MCF 10A (cell line): ENCODE data around the gene CDHR3. TPM values are rescaled to one million over a fixed set of nuclear protein-coding genes. Genes with fewer than 3 reads are reported as not detected.

ENCODE experiments used
- BruUV-seq: library from RNA; stranded (reverse); fragments of 400-500 nt; replicated peaks from 2 replicates; lab custom pipeline; 2021; lab: Mats Ljungman, UMichigan
- CTCF ChIA-PET: fragments of 300-600 bp; sonication (Branson Sonifier 250); formaldehyde crosslinking; extraction: SDS; loops from one replicate; lab custom pipeline; 2021; ENCODE audit warnings: antibody characterized with exemption, inconsistent platforms; lab: Yijun Ruan, JAX
- POLR2A ChIA-PET: fragments of 300-600, 350-650 bp; sonication (Branson Sonifier 250); formaldehyde crosslinking; extraction: SDS; loops from one replicate; lab custom pipeline; 2020; ENCODE audit warnings: antibody characterized with exemption, inconsistent platforms; lab: Yijun Ruan, JAX
- DNase-seq: peaks from one replicate; pipeline ENCODE4 v3.0.0-alpha.2; 2018; ENCODE audit not compliant: unreplicated experiment
- H3K27ac Mint-ChIP-seq: one replicate; pipeline ENCODE4 v1.8.0; 2022; ENCODE audit warnings: mild to moderate bottlenecking, low read depth, mixed read lengths; ENCODE audit not compliant: unreplicated experiment
- H3K27me3 Mint-ChIP-seq: one replicate; pipeline ENCODE4 v1.8.0; 2022; ENCODE audit warnings: mixed read lengths; ENCODE audit not compliant: insufficient read depth, unreplicated experiment
- H3K36me3 Mint-ChIP-seq: one replicate; pipeline ENCODE4 v1.8.0; 2022; ENCODE audit warnings: mild to moderate bottlenecking, moderate library complexity, mixed read lengths; ENCODE audit not compliant: insufficient read depth, unreplicated experiment
- H3K4me1 Mint-ChIP-seq: one replicate; pipeline ENCODE4 v1.8.0; 2022; ENCODE audit warnings: mixed read lengths; ENCODE audit not compliant: insufficient read depth, unreplicated experiment
- H3K4me3 Mint-ChIP-seq: one replicate; pipeline ENCODE4 v1.8.0; 2022; ENCODE audit warnings: mild to moderate bottlenecking, moderate library complexity, mixed read lengths; ENCODE audit not compliant: unreplicated experiment
- H3K9me3 Mint-ChIP-seq: one replicate; pipeline ENCODE4 v1.8.0; 2022; ENCODE audit warnings: mixed read lengths; ENCODE audit not compliant: unreplicated experiment
- intact Hi-C: fragments of 100-400 bp; cut with micrococcal nuclease; formaldehyde crosslinking; loops from 2 replicates; pipeline ENCODE4 v1.14.1; 2022
- total RNA-seq: library from RNA; stranded (reverse); gene quantifications from 2 replicates; pipeline ENCODE4 v1.2.3, GENCODE V29; 2022
- TF ChIP-seq, protein P1 (sequence below): fragments of 200-600 bp; IDR thresholded peaks from one replicate; pipeline ENCODE4 v1.8.0; 2022; ENCODE audit warnings: antibody characterized with exemption, mild to moderate bottlenecking; ENCODE audit not compliant: unreplicated experiment

Gene CDHR3
- total RNA-seq, 1 experiment from 2014 or later, result 0.19 TPM

DNA sequence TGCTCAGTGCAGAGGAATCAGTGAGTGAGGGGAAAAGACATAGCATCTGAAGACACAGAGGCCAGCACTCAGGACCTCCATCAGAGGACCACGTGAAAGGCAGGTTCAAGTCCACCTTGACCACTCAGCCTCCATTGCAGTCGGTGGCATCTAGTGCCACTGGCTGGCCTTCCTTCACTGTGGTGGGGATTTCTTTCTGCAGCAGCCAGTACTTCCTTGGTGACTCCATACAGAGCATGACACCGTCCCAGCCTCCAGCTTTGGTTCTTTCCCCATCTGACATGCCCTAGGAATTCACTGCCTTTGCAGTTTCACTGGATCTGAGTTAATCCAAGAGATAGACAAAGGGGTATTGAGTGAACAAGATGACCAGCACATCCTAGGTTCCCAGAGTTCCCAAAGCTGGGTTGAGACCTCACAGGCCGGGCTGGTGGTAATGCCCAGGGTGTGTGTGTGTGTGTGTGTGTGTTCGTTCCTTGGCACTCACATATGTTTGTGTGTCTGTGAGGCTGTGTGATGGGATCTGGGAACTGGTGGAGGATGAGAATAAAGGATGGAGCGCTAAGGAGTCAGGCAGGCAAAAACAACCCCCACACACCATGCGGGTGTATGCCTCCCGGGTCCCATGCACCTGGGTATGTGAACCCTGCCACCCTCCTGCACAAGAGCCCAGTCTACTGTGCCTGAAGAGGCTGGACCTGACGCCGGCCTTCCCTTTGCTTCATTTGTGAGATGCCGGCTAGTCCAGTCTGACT is 91.3 kb downstream of the CDHR3 start:
- DNase-seq, result no peak
- Mint-ChIP-seq H3K9me3 (no peaks in the 10 kb centered on the region), H3K4me3 (no peak overlapping the region), H3K36me3 (no peaks in the 10 kb centered on the region), H3K27ac (no peak overlapping the region), H3K4me1 (peaks cover 31% of the 10 kb centered on the region), H3K27me3 (no peaks in the 10 kb centered on the region)
- intact Hi-C loops, result no loop called here
- TF ChIP-seq, protein P1, sequence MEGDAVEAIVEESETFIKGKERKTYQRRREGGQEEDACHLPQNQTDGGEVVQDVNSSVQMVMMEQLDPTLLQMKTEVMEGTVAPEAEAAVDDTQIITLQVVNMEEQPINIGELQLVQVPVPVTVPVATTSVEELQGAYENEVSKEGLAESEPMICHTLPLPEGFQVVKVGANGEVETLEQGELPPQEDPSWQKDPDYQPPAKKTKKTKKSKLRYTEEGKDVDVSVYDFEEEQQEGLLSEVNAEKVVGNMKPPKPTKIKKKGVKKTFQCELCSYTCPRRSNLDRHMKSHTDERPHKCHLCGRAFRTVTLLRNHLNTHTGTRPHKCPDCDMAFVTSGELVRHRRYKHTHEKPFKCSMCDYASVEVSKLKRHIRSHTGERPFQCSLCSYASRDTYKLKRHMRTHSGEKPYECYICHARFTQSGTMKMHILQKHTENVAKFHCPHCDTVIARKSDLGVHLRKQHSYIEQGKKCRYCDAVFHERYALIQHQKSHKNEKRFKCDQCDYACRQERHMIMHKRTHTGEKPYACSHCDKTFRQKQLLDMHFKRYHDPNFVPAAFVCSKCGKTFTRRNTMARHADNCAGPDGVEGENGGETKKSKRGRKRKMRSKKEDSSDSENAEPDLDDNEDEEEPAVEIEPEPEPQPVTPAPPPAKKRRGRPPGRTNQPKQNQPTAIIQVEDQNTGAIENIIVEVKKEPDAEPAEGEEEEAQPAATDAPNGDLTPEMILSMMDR, result no peak
- no TSS peak for BruUV-seq
- CTCF ChIA-PET, result interaction anchor here (5.3 kb wide), 1 partner anchor 100 kb away, joined by 187 read pairs; no protein-coding TSS in a partner anchor
- POLR2A ChIA-PET, result interaction anchor here (0.7 to 5.9 kb wide), 2 partner anchors 88 to 100 kb away, joined by 4 to 45 read pairs; no protein-coding TSS in a partner anchor

DNA sequence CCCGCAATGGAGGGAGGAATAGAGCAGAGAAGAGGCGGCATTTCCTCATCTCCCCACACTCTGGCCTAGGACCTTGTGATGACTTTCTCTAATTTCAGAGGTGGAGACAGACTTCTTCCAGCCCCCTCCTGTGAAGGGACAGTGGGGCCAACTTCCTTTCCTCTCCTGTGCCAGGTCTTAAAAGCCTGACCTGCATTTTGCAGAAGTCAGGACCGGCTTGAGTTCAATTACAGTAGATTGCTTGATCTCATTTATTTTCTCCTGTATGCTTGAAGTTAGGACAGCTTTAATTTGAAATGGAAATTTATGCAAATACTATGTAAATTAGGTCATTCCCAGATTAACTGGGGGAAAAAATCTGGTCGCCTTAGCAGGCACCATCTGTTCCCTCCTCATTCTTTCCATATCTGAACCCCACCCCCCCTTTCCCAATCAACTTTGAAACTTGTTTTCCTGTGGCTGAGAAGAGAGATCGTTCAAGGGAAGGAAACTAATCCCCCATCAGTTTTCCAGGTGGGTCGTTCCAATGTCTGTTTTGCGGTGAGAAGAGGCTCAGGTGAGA is 92.0 kb downstream of the CDHR3 start:
- intact Hi-C loops, result loop anchor here (5.0 kb wide), 1 partner anchor 227 kb away; the partner anchor contains the start of gene NAMPT
- H3K9me3 Mint-ChIP-seq, result no peaks in the 10 kb centered on the region
- peaks cover 34% of the 10 kb centered on the region for H3K4me1 Mint-ChIP-seq
- no peak overlapping the region for H3K27ac Mint-ChIP-seq
- H3K4me3 Mint-ChIP-seq, result no peak overlapping the region
- CTCF ChIA-PET, result interaction anchor here (1.3 to 5.3 kb wide), 4 partner anchors 10 to 110 kb away, joined by 3 to 187 read pairs (median 4); no protein-coding TSS in a partner anchor
- no peak for DNase-seq
- no TSS peak for BruUV-seq
- H3K36me3 Mint-ChIP-seq, result no peaks in the 10 kb centered on the region
- POLR2A ChIA-PET, result interaction anchor here (5.9 kb wide), 1 partner anchor 99 kb away, joined by 45 read pairs; no protein-coding TSS in a partner anchor
- TF ChIP-seq, protein P1, result no peak
- no peaks in the 10 kb centered on the region for H3K27me3 Mint-ChIP-seq

DNA sequence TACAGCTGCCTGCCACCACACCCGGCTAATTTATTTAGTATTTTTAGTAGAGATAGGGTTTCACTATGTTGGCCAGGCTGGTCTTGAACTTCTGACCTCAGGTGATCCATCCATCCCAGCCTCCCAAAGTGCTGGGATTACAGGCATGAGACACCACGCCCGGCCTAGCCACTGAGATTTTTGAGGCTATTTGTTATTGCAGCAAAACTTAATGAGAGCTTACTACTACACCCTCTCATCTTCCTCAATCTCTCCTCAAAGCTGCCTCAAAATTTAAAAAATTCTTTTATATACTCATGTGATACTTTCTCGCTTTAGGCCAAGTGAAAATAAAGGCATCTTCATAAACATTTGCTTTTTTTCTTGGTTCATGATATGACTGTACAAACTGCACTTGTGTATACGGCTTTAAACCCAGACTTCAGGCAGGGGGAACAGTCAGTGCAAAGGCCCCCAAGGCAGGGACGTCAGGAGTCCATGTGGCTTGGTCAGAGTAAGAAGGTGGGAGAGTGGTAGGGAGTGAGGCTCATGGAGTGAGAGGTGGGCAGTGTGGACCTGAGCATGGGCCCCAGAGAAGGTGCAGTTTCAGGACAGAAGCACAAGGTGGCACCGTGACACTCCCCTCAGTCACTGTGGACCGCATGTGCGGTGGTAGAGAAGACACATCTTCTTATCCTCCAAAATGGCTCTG is 93.6 kb downstream of the CDHR3 start:
- peak; percentile 85 for DNase-seq
- H3K36me3 Mint-ChIP-seq, result no peaks in the 10 kb centered on the region
- H3K4me1 Mint-ChIP-seq, result peaks cover 21% of the 10 kb centered on the region
- H3K9me3 Mint-ChIP-seq, result no peaks in the 10 kb centered on the region
- H3K27me3 Mint-ChIP-seq, result no peaks in the 10 kb centered on the region
- intact Hi-C loops, result loop anchor here (1.0 to 5.0 kb wide), 3 partner anchors 38 to 226 kb away; partner anchors contain the start of gene NAMPT
- TF ChIP-seq, protein P1, result peak; percentile 94
- POLR2A ChIA-PET, result interaction anchor here (0.6 to 8.0 kb wide), 7 partner anchors 9 to 535 kb away, joined by 3 to 73 read pairs (median 3); partner anchors contain the start of gene SYPL1
- no peak overlapping the region for H3K27ac Mint-ChIP-seq
- H3K4me3 Mint-ChIP-seq, result no peak overlapping the region
- CTCF ChIA-PET, result interaction anchor here (0.6 to 6.2 kb wide), 32 partner anchors 8 to 324 kb away, joined by 3 to 187 read pairs (median 5); no protein-coding TSS in a partner anchor
- BruUV-seq, result no TSS peak
